Germinal center (tissue), 1 donor: ENCODE measurements around the gene LDAF1.
"Not testable (repeated sequence)": the region's sequence is repeated elsewhere in the genome, so short reads cannot be mapped to it uniquely, and the experiment has no call there.

Source experiments
- DNase-seq: peaks from one replicate; pipeline ENCODE4 v3.0.0; 2012; ENCODE audit warnings: mixed read lengths, low spot score

LDAF1 gene

GRCh38 chr16:21195330-21195729 lies 36.9 kb downstream of the LDAF1 start:
- DNase-seq = not testable (repeated sequence)

GRCh38 chr16:21197112-21197511 lies 38.6 kb downstream of the LDAF1 start:
- DNase-seq = no peak

GRCh38 chr16:21197621-21198020 lies 39.1 kb downstream of the LDAF1 start:
- no peak for DNase-seq

GRCh38 chr16:21199607-21200218 lies 41.2 kb downstream of the LDAF1 start:
- no peak for DNase-seq

GRCh38 chr16:21203155-21203797 lies 44.8 kb downstream of the LDAF1 start:
- DNase-seq = no peak

GRCh38 chr16:21205303-21205702 lies 46.8 kb downstream of the LDAF1 start:
- DNase-seq = no peak

- DNase-seq = no peak
These were observed 48.1 kb downstream of the LDAF1 start for GRCh38 chr16:21206550-21206949.

- no peak for DNase-seq
These were observed 50.2 kb downstream of the LDAF1 start for GRCh38 chr16:21208446-21209230.

- no peak for DNase-seq
These were observed 53.0 kb downstream of the LDAF1 start, which contains the start of gene ZP2 for GRCh38 chr16:21211486-21211885. Gene ZP2, minus strand, starts transcription at chr16:21211574. Its CDS starts 27 bp downstream, at chr16:21211547.

- no peak for DNase-seq
These were observed 55.6 kb downstream of the LDAF1 start for GRCh38 chr16:21214086-21214485.

GRCh38 chr16:21217121-21217520 lies 58.6 kb downstream of the LDAF1 start:
- no peak for DNase-seq

GRCh38 chr16:21218153-21218552 lies 59.7 kb downstream of the LDAF1 start:
- no peak for DNase-seq

- no peak for DNase-seq
These were observed 61.1 kb downstream of the LDAF1 start for GRCh38 chr16:21219551-21219950.

- DNase-seq = no peak
These were observed 64.2 kb downstream of the LDAF1 start for GRCh38 chr16:21222495-21223337.

GRCh38 chr16:21223787-21224186 lies 65.3 kb downstream of the LDAF1 start:
- no peak for DNase-seq

- DNase-seq = no peak
These were observed 66.3 kb downstream of the LDAF1 start for GRCh38 chr16:21224800-21225199.

- DNase-seq = no peak
These were observed 68.3 kb downstream of the LDAF1 start for GRCh38 chr16:21226749-21227148.

- no peak for DNase-seq
These were observed 69.4 kb downstream of the LDAF1 start for GRCh38 chr16:21227866-21228265.

GRCh38 chr16:21228361-21228872 lies 69.9 kb downstream of the LDAF1 start:
- no peak for DNase-seq
